Effector CD8-positive, alpha-beta T cell (primary cell): ENCODE results near the gene EPN3.
A peak's percentile ranks its signal among the peaks of the same experiment; 100 is the strongest.

Source experiments
- DNase-seq: peaks from one replicate; lab custom pipeline; 2025; lab: John Stamatoyannopoulos, UW

EPN3 gene

GRCh38 chr17:50549256-50549941 is 16.9 kb downstream of the EPN3 start:
- no peak for DNase-seq

- DNase-seq, result no peak
These were observed 17.4 kb downstream of the EPN3 start for GRCh38 chr17:50549969-50550368.

- no peak for DNase-seq
These were observed 18.3 kb downstream of the EPN3 start for GRCh38 chr17:50550661-50551432.

GRCh38 chr17:50551433-50551815 is 18.9 kb downstream of the EPN3 start:
- DNase-seq, result no peak

DNA sequence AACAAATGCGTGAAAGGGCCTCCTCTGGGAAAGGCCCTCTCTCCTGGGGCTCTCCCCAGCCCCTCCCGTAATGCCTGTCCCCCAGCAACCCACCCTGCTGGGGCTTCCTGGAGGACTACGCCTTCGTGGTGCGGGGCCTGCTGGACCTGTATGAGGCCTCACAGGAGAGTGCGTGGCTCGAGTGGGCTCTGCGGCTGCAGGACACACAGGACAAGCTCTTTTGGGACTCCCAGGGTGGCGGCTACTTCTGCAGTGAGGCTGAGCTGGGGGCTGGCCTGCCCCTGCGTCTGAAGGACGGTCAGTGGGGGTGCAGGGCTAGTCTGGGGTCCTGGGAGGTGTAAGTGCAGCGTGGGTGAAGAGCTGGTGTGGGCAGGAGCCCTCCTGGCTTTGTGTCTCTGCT is 19.3 kb downstream of the EPN3 start:
- no peak for DNase-seq

DNA sequence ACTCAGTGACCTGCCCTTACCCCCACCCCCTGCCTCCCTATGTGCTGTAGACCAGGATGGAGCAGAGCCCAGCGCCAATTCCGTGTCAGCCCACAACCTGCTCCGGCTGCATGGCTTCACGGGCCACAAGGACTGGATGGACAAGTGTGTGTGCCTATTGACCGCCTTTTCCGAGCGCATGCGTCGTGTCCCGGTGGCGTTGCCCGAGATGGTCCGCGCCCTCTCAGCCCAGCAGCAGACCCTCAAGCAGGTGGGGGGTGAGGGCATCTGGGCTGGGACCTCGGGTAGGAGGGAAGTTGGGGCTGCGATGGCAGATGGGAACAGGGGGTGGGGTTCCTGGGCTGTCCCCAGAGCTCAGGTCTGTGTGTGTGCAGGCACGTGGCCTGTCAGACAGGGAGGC is 21.7 kb downstream of the EPN3 start:
- DNase-seq, result no peak

GRCh38 chr17:50556803-50557202 is 24.3 kb downstream of the EPN3 start:
- DNase-seq, result no peak

GRCh38 chr17:50557630-50558029 is 25.1 kb downstream of the EPN3 start:
- no peak for DNase-seq

- no peak for DNase-seq
These were observed 25.6 kb downstream of the EPN3 start for GRCh38 chr17:50558091-50558490.

DNA sequence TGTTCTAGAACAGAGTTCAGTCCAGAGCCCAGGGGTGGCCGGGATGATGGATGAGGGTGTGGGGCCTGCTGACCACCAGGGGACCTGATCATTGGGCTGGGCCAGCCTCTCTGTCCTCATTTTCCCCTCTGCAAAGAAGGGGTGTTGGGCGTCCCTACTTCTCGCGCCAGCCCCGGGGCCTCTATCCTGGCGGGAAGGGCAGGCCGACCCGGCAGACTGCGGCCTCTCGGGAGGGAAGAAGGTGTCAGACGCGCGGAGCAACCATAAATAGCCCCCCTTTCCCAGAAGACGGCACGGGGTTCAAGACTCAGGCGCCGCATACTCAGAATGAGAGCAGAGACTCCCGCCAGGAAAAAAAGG is 26.0 kb downstream of the EPN3 start:
- DNase-seq, result no peak

- no peak for DNase-seq
These were observed 26.5 kb downstream of the EPN3 start for GRCh38 chr17:50558941-50559614.

- DNase-seq, result no peak
These were observed 27.2 kb downstream of the EPN3 start for GRCh38 chr17:50559674-50560184.

DNA sequence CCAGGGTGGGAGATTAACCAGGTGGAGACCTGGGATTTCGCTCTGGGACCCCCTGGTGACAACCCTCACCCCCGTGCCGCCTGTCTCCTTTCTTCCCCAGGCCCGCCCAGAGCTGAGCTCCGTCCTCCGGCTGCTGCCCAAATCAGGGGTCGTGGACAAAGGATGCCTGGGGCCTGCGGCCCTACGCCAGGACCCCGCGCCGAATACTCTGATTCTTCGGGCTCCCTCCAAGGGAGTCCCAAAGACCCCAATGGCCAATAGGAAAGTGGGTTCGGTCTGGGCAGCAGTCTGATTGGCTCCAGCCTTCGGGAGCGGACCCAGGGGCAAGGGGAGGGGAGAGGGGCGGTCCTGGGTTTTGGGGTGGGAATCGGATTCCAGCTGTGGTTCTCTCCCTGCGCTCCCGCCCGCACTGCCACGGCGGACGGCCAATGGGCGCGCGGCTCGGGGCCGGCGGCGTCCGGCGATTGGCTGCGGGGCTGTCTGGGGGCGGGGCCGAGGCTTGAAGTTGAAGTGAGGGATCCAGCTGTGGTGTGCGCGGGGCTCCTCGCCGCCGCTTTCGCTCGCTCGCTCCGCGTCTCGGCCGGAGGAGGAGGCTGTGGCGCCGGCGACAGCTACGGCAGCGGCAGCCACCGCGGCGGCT is 27.8 kb downstream of the EPN3 start, which contains the start of gene CACNA1G:
CACNA1G (plus strand) TSS at position 531 of the 640 bp plus-strand sequence. CDS start 745 bp downstream, outside the sequence.
- peak; percentile 74 for DNase-seq

DNA sequence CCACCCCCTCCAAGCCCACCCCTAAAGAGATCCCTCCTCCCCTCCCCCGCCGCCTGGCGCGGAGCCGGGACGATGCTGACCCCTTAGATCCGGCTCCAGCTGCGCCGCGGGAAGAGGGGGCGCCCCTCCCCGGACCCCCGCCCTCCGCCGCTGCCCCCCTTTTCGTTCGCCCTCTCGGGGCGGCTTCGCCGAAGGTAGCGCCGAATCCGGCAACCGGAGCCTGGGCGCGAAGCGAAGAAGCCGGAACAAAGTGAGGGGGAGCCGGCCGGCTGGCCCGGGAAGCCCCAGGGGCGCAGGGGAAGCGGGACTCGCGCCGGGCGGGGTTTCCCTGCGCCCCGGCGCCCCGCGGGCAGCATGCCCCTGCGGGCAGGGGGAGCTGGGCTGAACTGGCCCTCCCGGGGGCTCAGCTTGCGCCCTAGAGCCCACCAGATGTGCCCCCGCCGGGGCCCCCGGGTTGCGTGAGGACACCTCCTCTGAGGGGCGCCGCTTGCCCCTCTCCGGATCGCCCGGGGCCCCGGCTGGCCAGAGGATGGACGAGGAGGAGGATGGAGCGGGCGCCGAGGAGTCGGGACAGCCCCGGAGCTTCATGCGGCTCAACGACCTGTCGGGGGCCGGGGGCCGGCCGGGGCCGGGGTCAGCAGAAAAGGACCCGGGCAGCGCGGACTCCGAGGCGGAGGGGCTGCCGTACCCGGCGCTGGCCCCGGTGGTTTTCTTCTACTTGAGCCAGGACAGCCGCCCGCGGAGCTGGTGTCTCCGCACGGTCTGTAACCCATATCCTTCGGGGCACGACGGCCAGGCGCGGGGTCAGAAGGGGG is 28.6 kb downstream of the EPN3 start:
- DNase-seq, result no peak

DNA sequence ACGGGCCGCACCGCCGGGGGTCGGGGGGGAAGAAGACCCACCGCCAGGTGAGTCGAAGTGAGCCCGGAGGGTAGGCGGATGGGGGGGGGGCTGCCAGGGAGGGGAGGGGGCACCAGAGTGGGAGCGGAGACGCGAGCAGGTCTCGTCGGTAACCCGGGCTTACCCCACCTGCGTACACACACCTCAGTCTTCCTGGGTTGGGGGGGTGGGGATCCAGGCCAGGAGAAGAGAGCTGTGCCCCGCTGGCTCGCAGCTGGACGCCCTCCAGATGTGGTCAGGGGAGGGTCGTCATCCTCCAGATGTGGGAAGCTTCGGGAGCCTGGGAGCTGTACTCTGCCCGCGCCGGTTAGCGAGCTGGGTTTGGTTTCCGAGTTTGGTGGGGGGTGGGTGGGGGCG is 29.2 kb downstream of the EPN3 start:
- no peak for DNase-seq

- no peak for DNase-seq
These were observed 29.9 kb downstream of the EPN3 start for GRCh38 chr17:50562242-50563091.

GRCh38 chr17:50563092-50563511 is 30.6 kb downstream of the EPN3 start:
- DNase-seq, result no peak

DNA sequence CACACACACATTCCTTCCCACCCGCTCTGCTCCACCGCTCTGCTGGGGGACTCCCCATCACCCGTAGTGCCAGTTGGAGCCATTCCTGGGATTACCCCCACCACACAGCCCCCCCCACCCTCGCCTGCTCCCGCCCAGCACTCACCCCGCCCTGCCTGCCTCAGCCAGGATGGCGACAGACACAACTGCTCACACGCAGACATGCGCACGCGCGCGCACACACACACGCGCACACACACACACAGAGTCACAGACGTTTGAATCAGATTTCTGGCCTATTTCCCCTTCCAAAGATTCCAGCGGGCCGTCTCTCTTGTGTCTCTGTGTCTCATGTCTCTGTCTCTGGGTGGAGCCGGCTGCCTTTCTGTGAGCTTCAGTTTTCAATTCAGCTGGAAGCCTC is 32.4 kb downstream of the EPN3 start:
- DNase-seq, result no peak

DNA sequence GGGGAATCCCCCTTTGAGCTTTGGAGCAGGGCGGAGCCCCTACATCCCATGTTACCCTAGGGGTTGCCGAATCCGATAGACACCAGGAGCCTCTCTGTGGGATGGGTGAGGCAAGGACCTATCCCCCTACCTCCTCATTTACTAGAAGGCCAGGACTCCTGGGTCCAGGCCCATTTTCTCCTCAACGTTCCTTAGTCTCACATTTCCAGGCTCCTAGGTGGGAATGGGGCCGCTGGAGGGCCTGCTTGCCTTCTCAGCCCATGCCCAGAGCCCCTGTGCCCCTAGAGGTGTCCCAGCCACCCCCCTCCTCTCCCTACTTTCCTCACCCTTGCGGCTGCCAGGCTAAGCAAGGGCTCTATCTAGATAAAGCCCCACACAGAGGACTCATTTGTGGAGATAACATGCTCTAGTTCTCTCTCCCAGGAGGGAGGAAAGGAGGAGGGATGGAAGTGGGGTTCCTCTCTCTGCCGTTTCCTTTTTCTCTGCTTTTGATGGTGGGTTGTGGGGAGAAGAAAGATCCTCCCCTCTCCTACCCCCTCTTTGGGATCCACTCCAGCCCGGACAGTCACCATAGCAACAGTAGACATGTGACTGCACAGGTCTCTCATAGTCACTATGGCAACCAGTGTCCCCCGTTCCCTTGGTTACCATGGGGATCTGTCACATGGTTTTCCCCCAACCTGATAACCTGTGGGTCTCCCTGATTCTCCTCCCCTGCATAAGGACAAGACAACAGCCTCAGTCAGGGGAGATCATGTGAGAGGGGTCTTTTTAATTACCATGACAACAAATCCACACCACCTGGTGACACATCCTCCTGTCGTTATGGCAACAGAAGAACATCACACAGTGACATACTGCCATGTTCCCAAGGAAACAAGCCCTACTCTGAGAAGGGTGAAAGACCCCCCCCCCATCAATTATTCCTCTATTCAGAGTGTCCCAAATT is 33.1 kb downstream of the EPN3 start:
- DNase-seq, result no peak
